RWPE1 (cell line): ENCODE measurements around the gene KCNT1.

Source experiments
- CTCF ChIA-PET: fragments of 350-600 bp; sonication (Branson Sonifier 250); formaldehyde crosslinking; extraction: SDS; loops from one replicate; lab custom pipeline; 2021; lab: Yijun Ruan, JAX
- POLR2A ChIA-PET: fragments of 400-600 bp; formaldehyde crosslinking; extraction: SDS; loops from one replicate; lab custom pipeline; 2020; ENCODE audit warnings: antibody characterized with exemption; ENCODE audit not compliant: low non-redundant PET; lab: Yijun Ruan, JAX
- DNase-seq: peaks from one replicate; pipeline ENCODE4 v3.0.0; 2012; ENCODE audit warnings: low spot score
- H3K27ac ChIP-seq: fragments of 450-650 bp; 2 replicates; pipeline ENCODE4 v1.5.1; 2017
- CTCF ChIP-seq: fragments of 450-650 bp; conservative IDR thresholded peaks from 2 replicates; pipeline ENCODE4 v1.5.1; 2017; ENCODE audit warnings: low read depth, mild to moderate bottlenecking

KCNT1 gene

DNA sequence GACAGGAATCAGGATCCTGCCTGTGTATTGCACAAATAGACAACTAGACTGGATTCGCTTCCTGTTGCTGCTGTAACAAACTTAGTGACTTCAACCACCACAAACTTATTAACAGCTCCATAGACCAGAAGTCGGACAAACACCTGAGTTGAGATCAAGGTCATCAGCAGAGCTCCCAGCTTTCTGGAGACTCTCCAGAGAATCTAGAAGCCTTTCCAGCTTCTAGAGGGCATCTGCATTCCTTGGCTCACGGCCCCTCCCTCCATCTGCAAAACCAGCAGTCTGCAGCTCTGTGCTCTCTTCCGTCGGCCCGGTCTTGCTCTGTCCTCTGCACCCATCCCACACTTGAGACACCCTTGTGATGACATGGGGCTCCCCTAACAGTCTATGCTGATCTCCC, 99.1 kb downstream of the KCNT1 start:
- no peak for TF ChIP-seq CTCF
- POLR2A ChIA-PET: no interaction called here
- H3K27ac ChIP-seq: no peak overlapping the region
- CTCF ChIA-PET: no interaction called here
- no peak for DNase-seq

GRCh38 chr9:135802876-135803419, 101.0 kb downstream of the KCNT1 start:
- no peak for DNase-seq
- POLR2A ChIA-PET: no interaction called here
- CTCF ChIA-PET: no interaction called here

GRCh38 chr9:135803441-135803840, 101.5 kb downstream of the KCNT1 start:
- no peak for DNase-seq
- H3K27ac ChIP-seq: no peak overlapping the region
- no peak for TF ChIP-seq CTCF
- POLR2A ChIA-PET: no interaction called here
- CTCF ChIA-PET: no interaction called here

More at GRCh38 chr9:135802876-135803419, 101.0 kb downstream of the KCNT1 start:
- no peak overlapping the region for H3K27ac ChIP-seq
- TF ChIP-seq CTCF: no peak

GRCh38 chr9:135804581-135805421, 102.8 kb downstream of the KCNT1 start:
- CTCF ChIA-PET: interaction anchor here (0.6 to 0.8 kb wide), 2 partner anchors 19 to 634 kb away, joined by 3 to 5 read pairs; no protein-coding TSS in a partner anchor
- no peak for DNase-seq
- POLR2A ChIA-PET: no interaction called here

GRCh38 chr9:135805422-135806022, 103.5 kb downstream of the KCNT1 start:
- no peak for TF ChIP-seq CTCF
- no peak overlapping the region for H3K27ac ChIP-seq
- no peak for DNase-seq
- ChIA-PET POLR2A (no interaction called here), CTCF (interaction anchor here (0.8 kb wide), 1 partner anchor 18 kb away, joined by 5 read pairs; no protein-coding TSS in a partner anchor)

More at GRCh38 chr9:135804581-135805421, 102.8 kb downstream of the KCNT1 start:
- no peak overlapping the region for H3K27ac ChIP-seq
- TF ChIP-seq CTCF: no peak

DNA sequence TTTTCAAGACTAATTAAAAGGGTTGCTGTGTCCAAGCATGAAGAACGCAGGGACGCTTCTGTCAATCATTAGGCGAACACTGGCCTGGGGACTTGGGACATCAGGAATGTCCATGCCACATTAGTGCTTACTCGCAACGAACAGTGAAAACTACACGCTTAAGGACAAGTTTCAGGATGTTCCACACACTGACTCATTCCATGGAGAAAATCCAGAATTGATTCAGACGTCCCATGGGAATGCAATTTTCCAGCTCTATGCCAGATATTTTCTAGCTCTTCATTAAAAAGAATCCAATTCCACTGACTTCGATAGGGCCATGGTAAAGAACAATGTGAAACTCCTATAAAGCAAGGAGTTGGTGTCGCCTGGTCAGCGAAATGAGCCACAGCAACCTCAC, 107.2 kb downstream of the KCNT1 start:
- H3K27ac ChIP-seq: no peak overlapping the region
- POLR2A ChIA-PET: no interaction called here
- CTCF ChIA-PET: interaction anchor here (1.7 kb wide), 1 partner anchor 12 kb away, joined by 3 read pairs; no protein-coding TSS in a partner anchor
- no peak for DNase-seq
- no peak for TF ChIP-seq CTCF
